Fibroblast of villous mesenchyme (primary cell): ENCODE data around the gene MPST. TPM values are rescaled to one million over a fixed set of nuclear protein-coding genes. Genes with fewer than 3 reads are reported as not detected.

Experiments
- DNase-seq: peaks from one replicate; pipeline ENCODE4 v3.0.0-alpha.2; 2010; ENCODE audit warnings: low read depth
- H3K4me3 ChIP-seq: 2 replicates; pipeline ENCODE4 v1.5.1; 2011; ENCODE audit warnings: low read depth, mild to moderate bottlenecking, low read length
- CTCF ChIP-seq: IDR thresholded peaks from 2 replicates; pipeline ENCODE4 v1.5.1; 2012; ENCODE audit warnings: low read depth, mild to moderate bottlenecking, low read length; ENCODE audit not compliant: insufficient read depth
- total RNA-seq: library from RNA; depleted of rRNA; stranded (reverse); fragments of >200 nt; gene quantifications from 2 replicates; pipeline ENCODE4 v1.2.3, GENCODE V29; 2012

The MPST gene
- total RNA-seq, 1 donor: 64.3 TPM

- no peak overlapping the region for H3K4me3 ChIP-seq
- TF ChIP-seq CTCF: no peak
- DNase-seq: no peak
Measured at GRCh38 chr22:37057226-37057625, 37.7 kb downstream of the MPST start.

GRCh38 chr22:37057796-37058510 is 38.4 kb downstream of the MPST start:
- TF ChIP-seq CTCF: no peak
- DNase-seq: no peak
- H3K4me3 ChIP-seq: no peak overlapping the region

GRCh38 chr22:37058917-37059701 is 39.6 kb downstream of the MPST start:
- no peak for TF ChIP-seq CTCF
- H3K4me3 ChIP-seq: no peak overlapping the region
- DNase-seq: no peak

- no peak for TF ChIP-seq CTCF
- H3K4me3 ChIP-seq: no peak overlapping the region
- no peak for DNase-seq
Measured at GRCh38 chr22:37059876-37060449, 40.4 kb downstream of the MPST start.

GRCh38 chr22:37060801-37061610 is 41.5 kb downstream of the MPST start:
- no peak for TF ChIP-seq CTCF
- no peak overlapping the region for H3K4me3 ChIP-seq
- DNase-seq: no peak

- no peak overlapping the region for H3K4me3 ChIP-seq
- no peak for TF ChIP-seq CTCF
- no peak for DNase-seq
Measured at GRCh38 chr22:37061611-37062375, 42.3 kb downstream of the MPST start.
